ENCODE results near the gene TRMT11. TPM values are rescaled to one million over a fixed set of nuclear protein-coding genes. Genes with fewer than 3 reads are reported as not detected.
"Not testable (repeated sequence)": the region's sequence is repeated elsewhere in the genome, so short reads cannot be mapped to it uniquely, and the experiment has no call there.

The TRMT11 gene
- total RNA-seq, 1 donor, result 30.5 TPM

DNA sequence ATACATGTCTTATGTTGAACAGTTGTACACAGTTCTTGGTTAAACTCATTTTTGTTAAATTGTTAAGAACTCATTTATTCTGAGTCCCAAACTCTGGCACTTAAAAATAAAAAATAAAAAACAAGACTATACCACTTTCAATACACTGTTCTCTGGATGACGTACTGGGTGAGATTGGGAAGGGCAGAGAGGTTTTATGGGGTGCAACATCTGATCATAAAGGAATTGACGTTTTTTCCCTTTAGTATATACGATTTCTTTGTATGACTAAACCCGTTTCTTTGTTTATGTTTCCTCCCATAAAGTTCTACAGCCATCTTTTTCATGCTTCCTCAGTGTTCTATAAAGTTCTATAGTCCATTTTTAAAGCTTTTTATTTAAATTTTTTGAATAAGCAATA lies 69.1 kb downstream of the TRMT11 start:
- H3K4me3 ChIP-seq (ENCODE audit: low read depth, low read length), result no peak overlapping the region
- no peak for DNase-seq (ENCODE audit: low read depth)
- TF ChIP-seq, protein P1, sequence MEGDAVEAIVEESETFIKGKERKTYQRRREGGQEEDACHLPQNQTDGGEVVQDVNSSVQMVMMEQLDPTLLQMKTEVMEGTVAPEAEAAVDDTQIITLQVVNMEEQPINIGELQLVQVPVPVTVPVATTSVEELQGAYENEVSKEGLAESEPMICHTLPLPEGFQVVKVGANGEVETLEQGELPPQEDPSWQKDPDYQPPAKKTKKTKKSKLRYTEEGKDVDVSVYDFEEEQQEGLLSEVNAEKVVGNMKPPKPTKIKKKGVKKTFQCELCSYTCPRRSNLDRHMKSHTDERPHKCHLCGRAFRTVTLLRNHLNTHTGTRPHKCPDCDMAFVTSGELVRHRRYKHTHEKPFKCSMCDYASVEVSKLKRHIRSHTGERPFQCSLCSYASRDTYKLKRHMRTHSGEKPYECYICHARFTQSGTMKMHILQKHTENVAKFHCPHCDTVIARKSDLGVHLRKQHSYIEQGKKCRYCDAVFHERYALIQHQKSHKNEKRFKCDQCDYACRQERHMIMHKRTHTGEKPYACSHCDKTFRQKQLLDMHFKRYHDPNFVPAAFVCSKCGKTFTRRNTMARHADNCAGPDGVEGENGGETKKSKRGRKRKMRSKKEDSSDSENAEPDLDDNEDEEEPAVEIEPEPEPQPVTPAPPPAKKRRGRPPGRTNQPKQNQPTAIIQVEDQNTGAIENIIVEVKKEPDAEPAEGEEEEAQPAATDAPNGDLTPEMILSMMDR (IDR thresholded peaks at IDR 0.05; ENCODE audit: insufficient read depth, low read length), result no peak

DNA sequence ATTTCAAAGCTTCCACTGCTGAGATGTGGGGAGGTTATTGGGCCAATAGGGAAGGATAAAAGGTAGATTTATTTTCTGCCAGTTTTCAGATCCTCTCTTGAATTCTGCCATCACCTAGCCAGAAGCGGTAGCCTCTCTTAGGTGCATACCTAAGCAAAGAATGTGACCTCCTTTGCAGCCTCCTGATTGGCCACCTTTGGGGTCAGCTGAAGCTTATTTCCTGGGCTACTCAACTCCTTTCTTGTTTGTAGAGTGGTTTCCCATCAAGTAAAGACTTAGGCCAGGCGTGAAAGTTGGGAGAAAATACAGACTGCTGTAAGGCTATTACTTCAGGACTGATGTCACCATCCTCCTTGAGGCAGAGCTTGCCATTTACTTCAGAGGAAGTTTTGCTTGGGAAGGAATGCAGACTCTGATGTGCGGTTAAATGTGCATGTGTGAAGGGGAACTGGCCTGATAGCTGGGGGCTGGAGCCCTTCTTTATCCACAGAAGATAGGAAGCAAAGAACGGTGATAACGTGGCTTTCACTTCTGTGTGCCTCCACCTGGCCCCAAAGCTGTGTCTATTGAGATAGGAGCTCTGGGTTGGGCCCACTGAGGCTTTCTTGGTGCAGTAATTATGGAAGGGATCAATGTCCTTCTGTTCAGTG lies 70.1 kb downstream of the TRMT11 start:
- TF ChIP-seq, protein P1 (IDR thresholded peaks at IDR 0.05; ENCODE audit: insufficient read depth, low read length), result no peak
- H3K4me3 ChIP-seq (ENCODE audit: low read depth, low read length), result no peak overlapping the region
- DNase-seq (ENCODE audit: low read depth), result no peak

DNA sequence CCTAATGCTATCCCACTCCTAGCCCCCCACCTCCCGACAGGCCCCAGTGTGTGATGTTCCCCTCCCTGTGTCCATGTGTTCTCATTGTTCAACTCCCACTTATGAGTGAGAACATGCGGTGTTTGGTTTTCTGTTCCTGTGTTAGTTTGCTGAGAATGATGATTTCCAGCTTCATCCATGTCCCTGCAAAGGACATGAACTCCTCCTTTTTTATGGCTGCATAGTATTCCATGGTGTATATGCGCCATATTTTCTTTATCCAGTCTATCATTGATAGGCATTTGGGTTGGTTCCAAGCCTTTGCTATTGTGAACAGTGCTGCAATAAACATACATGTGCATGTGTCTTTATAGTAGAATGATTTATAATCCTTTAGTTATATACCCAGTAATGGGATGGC lies 71.7 kb downstream of the TRMT11 start:
- DNase-seq (ENCODE audit: low read depth); H3K4me3 ChIP-seq (ENCODE audit: low read depth, low read length): not testable (repeated sequence)

DNA sequence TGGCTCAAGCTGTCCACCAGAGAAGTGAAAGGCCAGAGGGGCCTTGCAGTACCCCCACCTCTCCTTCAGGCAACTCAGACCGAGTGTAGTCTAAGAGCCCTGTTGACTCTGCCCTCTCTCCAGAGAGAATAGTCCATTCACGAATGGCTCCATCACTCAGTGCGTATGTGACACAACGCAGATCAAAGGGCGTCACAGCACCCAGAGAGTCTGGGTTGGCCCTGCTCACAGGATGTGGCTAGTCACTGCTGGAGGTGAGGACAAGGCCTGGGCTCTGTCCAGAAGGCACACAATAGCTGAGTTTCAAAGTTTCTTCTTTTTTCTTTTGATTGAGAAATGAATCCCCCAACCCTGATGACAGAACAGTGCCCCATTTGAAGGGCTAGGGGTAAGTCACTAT lies 74.1 kb downstream of the TRMT11 start:
- DNase-seq (ENCODE audit: low read depth), result no peak
- TF ChIP-seq, protein P1 (IDR thresholded peaks at IDR 0.05; ENCODE audit: insufficient read depth, low read length), result no peak
- no peak overlapping the region for H3K4me3 ChIP-seq (ENCODE audit: low read depth, low read length)

DNA sequence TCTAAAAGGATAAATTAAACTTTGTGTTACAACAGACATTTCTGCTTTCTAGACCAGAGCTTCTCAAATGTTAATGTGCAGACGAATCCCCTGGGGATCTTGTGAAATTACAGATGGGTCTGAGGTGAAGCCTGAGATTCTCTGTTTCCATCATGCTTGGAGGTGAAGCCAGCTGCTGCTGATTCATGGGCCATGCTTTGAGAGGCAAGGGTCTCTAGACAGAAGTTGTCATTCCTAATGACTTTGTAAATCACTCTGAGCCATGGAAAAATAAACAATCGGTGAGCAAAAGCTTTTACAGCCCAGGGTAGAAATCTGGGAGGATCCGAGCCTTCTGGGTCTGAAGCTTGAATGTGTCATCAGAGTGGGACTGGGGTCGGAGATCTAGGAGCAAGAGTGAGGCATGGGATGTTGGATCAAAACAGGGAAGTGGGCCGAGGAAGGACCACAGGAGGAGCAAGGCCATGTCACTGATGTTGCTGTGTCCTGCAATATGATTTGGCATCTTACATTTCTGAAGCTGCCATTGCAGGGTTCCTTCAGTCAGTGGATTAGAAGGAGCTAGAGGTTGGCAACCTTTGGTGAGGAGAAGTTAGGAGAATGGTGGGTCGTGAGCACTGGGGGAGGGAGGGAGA lies 77.3 kb downstream of the TRMT11 start:
- DNase-seq (ENCODE audit: low read depth), result no peak
- TF ChIP-seq, protein P1 (IDR thresholded peaks at IDR 0.05; ENCODE audit: insufficient read depth, low read length), result no peak
- no peak overlapping the region for H3K4me3 ChIP-seq (ENCODE audit: low read depth, low read length)

DNA sequence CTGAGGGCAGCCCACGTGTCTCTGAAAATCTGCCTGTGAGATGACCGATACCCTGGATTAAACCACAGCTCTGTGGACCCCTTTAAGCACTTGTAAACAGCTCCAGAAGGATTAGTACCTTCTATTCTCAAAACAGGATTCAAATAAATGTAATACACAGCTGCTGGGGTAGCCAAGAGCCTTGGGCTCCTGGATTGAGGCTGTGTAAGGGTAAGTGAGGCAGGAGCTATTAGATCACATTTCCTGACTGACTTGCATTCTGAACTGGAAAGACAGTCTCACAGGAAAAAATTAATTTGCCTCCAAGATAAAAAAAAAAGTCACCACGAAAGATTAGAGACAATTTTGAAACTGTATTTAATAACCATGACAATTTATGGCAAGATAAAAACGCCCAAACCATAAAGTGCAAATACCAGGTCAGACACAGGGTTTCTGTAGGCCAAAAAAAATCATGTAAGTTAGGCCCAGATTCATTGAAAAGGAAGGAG lies 78.0 kb downstream of the TRMT11 start:
- H3K4me3 ChIP-seq (ENCODE audit: low read depth, low read length), result no peak overlapping the region
- TF ChIP-seq, protein P1 (IDR thresholded peaks at IDR 0.05; ENCODE audit: insufficient read depth, low read length), result no peak
- DNase-seq (ENCODE audit: low read depth), result no peak

DNA sequence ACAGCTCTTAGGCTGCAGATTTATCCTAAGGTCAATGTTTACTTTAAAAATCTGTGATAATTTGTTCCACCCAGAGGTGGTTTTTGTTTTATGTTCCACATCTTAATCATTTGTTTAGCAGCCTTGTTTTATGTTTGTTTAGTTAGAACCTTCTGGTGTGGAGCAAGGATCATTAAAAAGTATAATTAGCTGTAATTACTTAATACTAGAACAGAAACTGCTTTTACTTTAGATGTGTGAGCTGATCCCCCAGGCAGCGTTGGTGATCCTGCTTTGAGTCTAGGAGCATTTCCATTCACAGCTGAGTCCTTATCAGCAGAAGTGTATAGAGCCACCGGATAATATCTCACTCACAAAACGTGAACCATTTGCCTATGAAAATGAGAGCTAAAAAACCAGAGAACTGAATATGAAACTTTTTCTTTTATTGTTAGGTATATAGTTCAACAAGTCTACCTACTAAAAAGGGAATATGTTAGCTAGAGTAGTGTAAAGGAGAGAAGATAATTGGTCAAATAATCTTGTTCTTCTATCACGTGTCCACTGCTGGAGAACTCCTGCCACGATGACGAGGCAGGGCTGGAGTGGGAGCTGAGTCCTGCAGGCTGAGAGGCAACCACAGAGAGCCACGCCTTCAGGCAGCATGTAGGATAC lies 78.5 kb downstream of the TRMT11 start:
- no peak for DNase-seq (ENCODE audit: low read depth)
- H3K4me3 ChIP-seq (ENCODE audit: low read depth, low read length), result no peak overlapping the region
- TF ChIP-seq, protein P1 (IDR thresholded peaks at IDR 0.05; ENCODE audit: insufficient read depth, low read length), result no peak

All from fibroblast of the aortic adventitia (primary cell).